Left ventricle myocardium inferior (tissue), 1 donor: ENCODE data around the gene CFAP73. TPM values are rescaled to one million over a fixed set of nuclear protein-coding genes. Genes with fewer than 3 reads are reported as not detected.

Experiments
- DNase-seq: peaks from one replicate; pipeline ENCODE4 v3.0.0-alpha.2; 2020
- H3K27ac ChIP-seq: fragments of 200-600 bp; replicated peaks from 2 replicates; pipeline ENCODE4 v1.8.0; 2021
- H3K27me3 ChIP-seq: fragments of 200-600 bp; 2 replicates; pipeline ENCODE4 v1.8.0; 2021; ENCODE audit warnings: low read depth
- H3K36me3 ChIP-seq: fragments of 200-600 bp; 2 replicates; pipeline ENCODE4 v1.8.0; 2021
- H3K4me1 ChIP-seq: fragments of 200-600 bp; 2 replicates; pipeline ENCODE4 v1.8.0; 2021
- H3K4me3 ChIP-seq: fragments of 200-600 bp; 2 replicates; pipeline ENCODE4 v1.8.0; 2021; ENCODE audit warnings: mild to moderate bottlenecking, moderate library complexity
- H3K9me3 ChIP-seq: fragments of 200-600 bp; replicated peaks from 2 replicates; pipeline ENCODE4 v1.8.0; 2021
- intact Hi-C: fragments of 100-400 bp; cut with micrococcal nuclease; formaldehyde crosslinking; loops from one replicate; pipeline ENCODE4 v1.11.0; 2022
- total RNA-seq: library from RNA; stranded (reverse); fragmentation: NEBNext Ultra II Directional; extraction: Animal tissue kit (Norgen Biotek cat#: 25700); gene quantifications from one replicate; pipeline ENCODE4 v1.2.1, GENCODE V29; 2021
- TF ChIP-seq, protein P1 (sequence below): fragments of 200-600 bp; IDR thresholded peaks from 2 replicates; pipeline ENCODE4 v1.8.0; 2021; ENCODE audit warnings: antibody characterized with exemption, mild to moderate bottlenecking, borderline replicate concordance
- donor health status: DM: no; HTN: yes; CAD: no; lungs with severe emphysema.

CFAP73 gene
- total RNA-seq, 1 donor from 2014 or later, result not detected

DNA sequence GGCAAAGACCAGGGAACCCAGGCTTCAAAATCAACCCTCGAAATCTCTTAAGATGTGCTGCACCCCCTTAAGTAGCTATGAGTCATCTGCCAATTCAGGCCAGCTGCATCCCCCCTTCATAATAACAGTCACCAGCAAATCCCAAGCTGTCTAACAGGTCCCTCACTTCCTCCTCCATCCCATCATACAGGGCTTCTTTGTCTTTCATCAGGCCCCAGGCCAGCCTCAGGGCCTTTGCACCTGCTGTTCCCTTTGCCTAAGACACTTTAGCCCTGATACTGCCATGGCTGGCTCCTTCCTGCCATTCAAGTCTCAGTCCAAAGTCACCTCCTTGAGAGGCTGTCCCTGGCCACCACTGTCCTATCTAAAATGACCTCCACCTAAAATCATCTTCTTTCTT, 18.0 kb upstream of the CFAP73 start:
- H3K4me1 ChIP-seq, result peaks cover 7% of the 10 kb centered on the region
- H3K27me3 ChIP-seq, result peaks cover 89% of the 10 kb centered on the region
- no peaks in the 10 kb centered on the region for H3K9me3 ChIP-seq
- DNase-seq, result no peak
- intact Hi-C loops, result no loop called here
- H3K36me3 ChIP-seq, result no peaks in the 10 kb centered on the region
- TF ChIP-seq, protein P1, sequence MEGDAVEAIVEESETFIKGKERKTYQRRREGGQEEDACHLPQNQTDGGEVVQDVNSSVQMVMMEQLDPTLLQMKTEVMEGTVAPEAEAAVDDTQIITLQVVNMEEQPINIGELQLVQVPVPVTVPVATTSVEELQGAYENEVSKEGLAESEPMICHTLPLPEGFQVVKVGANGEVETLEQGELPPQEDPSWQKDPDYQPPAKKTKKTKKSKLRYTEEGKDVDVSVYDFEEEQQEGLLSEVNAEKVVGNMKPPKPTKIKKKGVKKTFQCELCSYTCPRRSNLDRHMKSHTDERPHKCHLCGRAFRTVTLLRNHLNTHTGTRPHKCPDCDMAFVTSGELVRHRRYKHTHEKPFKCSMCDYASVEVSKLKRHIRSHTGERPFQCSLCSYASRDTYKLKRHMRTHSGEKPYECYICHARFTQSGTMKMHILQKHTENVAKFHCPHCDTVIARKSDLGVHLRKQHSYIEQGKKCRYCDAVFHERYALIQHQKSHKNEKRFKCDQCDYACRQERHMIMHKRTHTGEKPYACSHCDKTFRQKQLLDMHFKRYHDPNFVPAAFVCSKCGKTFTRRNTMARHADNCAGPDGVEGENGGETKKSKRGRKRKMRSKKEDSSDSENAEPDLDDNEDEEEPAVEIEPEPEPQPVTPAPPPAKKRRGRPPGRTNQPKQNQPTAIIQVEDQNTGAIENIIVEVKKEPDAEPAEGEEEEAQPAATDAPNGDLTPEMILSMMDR, result no peak
- H3K27ac ChIP-seq, result no peak overlapping the region
- no peak overlapping the region for H3K4me3 ChIP-seq

DNA sequence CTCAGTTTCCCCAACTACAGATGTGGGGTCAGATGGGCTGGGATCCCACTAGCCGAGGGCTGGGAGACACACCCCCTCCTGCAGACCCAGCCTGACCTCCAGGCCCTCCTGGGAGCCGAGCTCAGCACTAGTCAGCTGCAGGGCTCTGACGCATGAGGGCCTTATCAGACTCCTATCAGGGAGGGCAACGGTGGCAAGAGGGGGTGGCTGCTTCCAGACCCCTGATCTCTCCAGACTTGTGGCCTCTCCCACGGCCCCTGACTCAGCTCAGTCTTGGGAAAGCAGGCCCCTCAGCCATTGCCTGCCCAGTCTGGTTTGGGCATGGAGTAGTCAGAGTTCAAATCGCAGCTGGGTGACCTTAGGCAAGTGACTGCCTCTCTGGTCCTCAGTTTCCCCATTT, 16.5 kb upstream of the CFAP73 start:
- Histone ChIP-seq H3K4me3 (no peak overlapping the region), H3K4me1 (peaks cover 7% of the 10 kb centered on the region), H3K9me3 (no peaks in the 10 kb centered on the region), H3K27me3 (peaks cover 92% of the 10 kb centered on the region), H3K27ac (no peak overlapping the region), H3K36me3 (no peaks in the 10 kb centered on the region)
- DNase-seq, result no peak
- intact Hi-C loops, result no loop called here
- TF ChIP-seq, protein P1, result no peak

DNA sequence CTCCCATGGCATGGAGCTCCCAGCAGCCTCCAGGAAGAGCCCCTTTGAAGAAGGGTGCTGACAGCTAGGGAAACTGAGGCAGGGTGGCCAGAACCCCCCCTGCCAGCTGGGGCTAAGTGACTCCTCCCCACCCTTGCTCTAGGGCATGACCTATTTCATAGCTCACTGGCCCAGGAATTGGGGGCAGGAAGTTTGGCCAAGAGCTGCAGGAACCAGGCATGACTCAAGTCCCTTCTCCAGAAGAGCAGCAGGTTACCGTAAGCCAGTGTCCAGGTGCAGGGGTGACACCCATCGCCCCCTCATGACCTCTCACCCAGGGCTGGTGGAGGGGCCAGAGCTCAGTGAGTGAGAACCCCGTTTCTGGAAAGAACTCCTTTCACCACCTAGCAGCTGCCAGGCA, 15.9 kb upstream of the CFAP73 start:
- Histone ChIP-seq H3K27ac (no peak overlapping the region), H3K4me1 (peaks cover 7% of the 10 kb centered on the region), H3K27me3 (peaks cover 94% of the 10 kb centered on the region), H3K4me3 (no peak overlapping the region), H3K9me3 (no peaks in the 10 kb centered on the region), H3K36me3 (no peaks in the 10 kb centered on the region)
- DNase-seq, result no peak
- intact Hi-C loops, result no loop called here
- TF ChIP-seq, protein P1, result no peak

GRCh38 chr12:113134071-113134470, 15.5 kb upstream of the CFAP73 start:
- H3K27ac ChIP-seq, result no peak overlapping the region
- peaks cover 7% of the 10 kb centered on the region for H3K4me1 ChIP-seq
- H3K4me3 ChIP-seq, result no peak overlapping the region
- intact Hi-C loops, result no loop called here
- H3K9me3 ChIP-seq, result no peaks in the 10 kb centered on the region
- peaks cover 92% of the 10 kb centered on the region for H3K27me3 ChIP-seq
- DNase-seq, result no peak
- TF ChIP-seq, protein P1, result no peak
- no peaks in the 10 kb centered on the region for H3K36me3 ChIP-seq

GRCh38 chr12:113134521-113134951, 15.0 kb upstream of the CFAP73 start:
- H3K36me3 ChIP-seq, result no peaks in the 10 kb centered on the region
- no peaks in the 10 kb centered on the region for H3K9me3 ChIP-seq
- no peak for DNase-seq
- H3K27me3 ChIP-seq, result peaks cover 87% of the 10 kb centered on the region
- TF ChIP-seq, protein P1, result no peak
- intact Hi-C loops, result no loop called here
- peaks cover 7% of the 10 kb centered on the region for H3K4me1 ChIP-seq
- H3K4me3 ChIP-seq, result no peak overlapping the region
- no peak overlapping the region for H3K27ac ChIP-seq
